ENCODE results near the gene TIGD1.
"Not testable (repeated sequence)": the region's sequence is repeated elsewhere in the genome, so short reads cannot be mapped to it uniquely, and the experiment has no call there.

The TIGD1 gene

GRCh38 chr2:232570481-232570880, 20.1 kb upstream of the TIGD1 start:
- not testable (repeated sequence) for DNase-seq (ENCODE audit: low read depth)

- no peak for DNase-seq (ENCODE audit: low read depth)
Observed at GRCh38 chr2:232569541-232569940, 19.2 kb upstream of the TIGD1 start.

DNA sequence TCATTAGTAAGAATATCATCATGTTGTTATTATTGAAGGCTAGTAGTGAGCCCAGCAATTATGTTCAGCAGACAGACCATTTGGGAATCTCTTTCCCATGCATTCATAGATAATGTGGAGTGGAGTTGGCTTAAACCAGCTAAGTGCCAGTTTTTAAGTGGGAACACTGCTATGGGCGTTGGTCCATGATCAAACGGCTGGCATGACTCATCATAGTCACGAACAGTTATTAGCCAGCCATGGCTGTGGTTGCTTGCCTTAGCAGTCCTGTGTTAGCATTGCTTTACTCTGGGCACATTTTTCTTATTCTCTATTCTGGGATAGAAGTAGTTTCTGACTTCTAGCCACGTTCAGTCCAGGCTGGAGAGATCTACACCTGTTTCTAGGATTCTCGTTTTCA, 17.8 kb upstream of the TIGD1 start:
- no peak for DNase-seq (ENCODE audit: low read depth)

DNA sequence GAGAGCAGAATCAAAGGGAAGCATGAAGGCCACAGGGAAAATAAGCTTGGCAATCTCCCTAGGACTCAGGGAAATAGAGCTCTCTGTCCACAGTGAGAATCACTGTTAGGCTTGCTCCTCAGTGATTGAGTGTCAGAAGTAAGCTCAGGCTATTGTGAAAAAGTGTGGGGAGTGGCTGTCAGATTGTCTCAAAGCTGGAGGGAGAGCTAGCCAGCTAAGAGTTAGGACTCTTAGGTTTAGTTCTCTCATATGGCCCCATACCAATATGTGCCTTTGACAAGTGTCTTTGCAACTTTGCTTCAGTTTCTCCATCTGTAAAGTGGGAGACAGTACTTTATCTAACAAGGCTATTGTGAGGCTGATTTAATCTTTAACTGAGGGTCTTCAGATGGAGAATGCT, 17.4 kb upstream of the TIGD1 start:
- DNase-seq (ENCODE audit: low read depth): no peak

- DNase-seq (ENCODE audit: low read depth): no peak
Observed at GRCh38 chr2:232563580-232563979, 13.2 kb upstream of the TIGD1 start.

GRCh38 chr2:232562515-232563151, 12.3 kb upstream of the TIGD1 start:
- DNase-seq (ENCODE audit: low read depth): no peak

DNA sequence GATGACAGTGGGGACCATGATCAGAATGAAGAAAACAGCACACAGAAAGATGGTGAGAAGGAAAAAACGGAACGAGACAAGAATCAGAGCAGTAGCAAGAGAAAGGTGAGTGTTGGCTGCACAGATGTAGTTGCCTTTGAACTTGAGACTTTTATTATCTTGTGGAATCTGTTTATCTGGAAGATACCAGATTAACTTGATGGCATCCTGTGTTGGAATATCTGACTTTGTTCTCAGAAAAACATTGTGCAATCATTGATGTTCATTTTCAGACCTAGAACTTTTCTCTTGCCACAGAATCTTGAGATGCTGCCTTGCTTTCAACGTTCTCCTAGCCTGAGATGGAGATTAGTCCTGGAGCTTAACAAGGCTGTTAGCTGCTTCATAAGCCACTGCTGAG, 6.1 kb upstream of the TIGD1 start:
- DNase-seq (ENCODE audit: low read depth): no peak

DNA sequence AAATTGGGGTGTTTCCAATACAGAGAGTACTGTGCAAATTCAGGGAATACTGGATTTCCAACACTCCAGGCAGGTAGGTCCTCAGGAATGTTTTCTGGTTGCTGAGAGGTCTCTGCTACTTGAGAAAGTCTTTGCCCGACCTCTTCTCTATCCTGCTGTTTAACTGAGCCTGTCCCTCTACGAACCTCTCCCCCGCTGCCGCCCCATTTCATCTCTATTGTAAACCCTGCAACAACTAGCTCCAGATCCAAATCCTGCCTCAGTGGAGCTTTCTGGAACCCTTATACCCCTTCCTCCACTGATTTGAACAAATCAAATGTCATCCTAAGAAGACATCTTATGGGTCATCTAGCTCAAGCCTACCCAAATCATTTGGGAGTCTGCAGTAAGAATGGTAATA, 1.4 kb upstream of the TIGD1 start:
- no peak for DNase-seq (ENCODE audit: low read depth)

- DNase-seq (ENCODE audit: low read depth): no peak
Observed at GRCh38 chr2:232551250-232551638, 887 bp upstream of the TIGD1 start.

DNA sequence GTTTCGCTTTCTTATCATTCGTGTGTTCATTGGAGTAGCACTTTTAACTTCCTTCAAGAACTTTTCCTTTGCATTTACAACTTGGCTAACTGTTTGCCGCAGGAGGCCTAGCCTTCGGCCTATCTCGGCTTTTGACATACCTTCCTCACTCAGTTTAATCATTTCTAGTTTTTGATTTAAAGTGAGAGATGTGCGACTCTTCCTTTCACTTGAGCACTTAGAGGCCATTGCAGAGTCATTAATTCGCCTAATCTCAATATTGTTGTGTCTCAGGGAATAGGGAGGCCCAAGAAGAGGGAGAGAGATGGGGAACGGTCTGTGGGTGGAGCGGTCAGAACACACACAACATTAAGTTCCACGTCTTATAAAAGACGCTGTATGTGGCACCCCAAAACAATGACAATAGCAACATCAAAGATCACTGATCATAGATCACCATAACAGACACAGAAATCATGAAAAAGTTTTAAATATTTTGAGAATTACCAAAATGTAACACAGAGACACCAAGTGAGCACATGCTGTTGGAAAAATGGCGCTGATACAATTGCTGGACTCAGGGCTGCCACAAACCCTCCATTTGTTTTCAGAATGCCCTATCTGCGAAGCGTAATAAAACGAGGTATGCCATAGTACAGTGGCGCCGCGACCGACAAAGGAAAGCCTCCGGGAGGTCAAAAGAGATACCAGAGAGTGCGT, 553 bp downstream of the TIGD1 start:
- DNase-seq (ENCODE audit: low read depth): no peak

GRCh38 chr2:232547991-232548390, 2.4 kb downstream of the TIGD1 start:
- no peak for DNase-seq (ENCODE audit: low read depth)

DNA sequence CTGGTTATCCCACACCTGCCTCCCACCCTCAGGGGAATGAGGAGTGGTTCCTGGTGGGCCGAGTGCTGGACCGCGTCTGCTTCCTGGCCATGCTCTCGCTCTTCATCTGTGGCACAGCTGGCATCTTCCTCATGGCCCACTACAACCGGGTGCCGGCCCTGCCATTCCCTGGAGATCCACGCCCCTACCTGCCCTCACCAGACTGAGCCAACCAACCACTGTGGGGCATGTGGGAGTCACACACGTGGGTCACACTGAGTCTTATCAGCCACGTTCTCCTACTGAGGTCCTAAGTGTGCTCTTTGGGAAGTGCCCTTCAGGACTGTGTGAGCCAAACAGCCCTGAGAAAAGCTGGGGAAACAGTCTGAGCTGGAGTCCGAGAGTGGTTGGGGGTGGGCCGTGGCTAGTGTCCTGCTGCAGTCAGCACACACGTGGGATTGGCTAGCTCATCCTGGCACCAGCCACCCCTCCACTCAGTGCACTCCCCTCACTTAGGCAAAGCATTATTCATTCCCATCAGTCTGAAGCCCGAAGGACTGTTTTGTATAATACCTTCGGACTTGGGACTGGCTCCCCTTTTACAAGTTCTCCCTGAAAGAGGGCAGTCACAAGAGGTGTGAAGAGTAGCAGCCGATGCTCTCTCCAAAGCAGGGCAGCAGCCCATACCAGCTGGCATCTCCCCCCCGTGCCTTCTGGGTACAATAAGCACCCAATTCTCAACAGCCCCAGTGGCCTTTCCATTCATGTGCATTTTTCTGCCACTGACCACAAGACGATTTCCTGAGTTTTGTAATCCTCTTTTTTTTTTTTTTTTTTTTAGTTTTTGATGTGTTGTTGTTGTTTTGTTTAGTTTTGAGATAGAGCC, 4.6 kb downstream of the TIGD1 start:
- DNase-seq (ENCODE audit: low read depth): no peak

DNA sequence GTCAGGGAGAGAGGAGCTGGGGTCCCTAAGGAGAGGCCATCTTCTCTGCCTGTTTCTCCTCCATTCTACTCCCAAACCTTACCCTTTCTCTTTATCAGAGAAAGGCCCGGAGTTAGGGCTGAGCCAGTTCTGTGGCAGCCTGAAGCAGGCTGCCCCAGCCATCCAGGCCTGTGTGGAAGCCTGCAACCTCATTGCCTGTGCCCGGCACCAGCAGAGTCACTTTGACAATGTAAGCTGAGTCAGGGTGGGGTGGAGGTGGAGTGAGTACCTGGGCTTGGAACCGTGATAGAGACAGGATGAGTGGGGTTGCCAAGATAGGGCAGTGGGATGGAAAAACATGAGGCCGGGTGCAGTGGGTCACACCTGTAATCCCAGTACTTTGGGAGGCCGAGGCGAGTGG, 5.7 kb downstream of the TIGD1 start:
- no peak for DNase-seq (ENCODE audit: low read depth)

GRCh38 chr2:232543928-232544631, 6.3 kb downstream of the TIGD1 start:
- DNase-seq (ENCODE audit: low read depth): no peak

DNA sequence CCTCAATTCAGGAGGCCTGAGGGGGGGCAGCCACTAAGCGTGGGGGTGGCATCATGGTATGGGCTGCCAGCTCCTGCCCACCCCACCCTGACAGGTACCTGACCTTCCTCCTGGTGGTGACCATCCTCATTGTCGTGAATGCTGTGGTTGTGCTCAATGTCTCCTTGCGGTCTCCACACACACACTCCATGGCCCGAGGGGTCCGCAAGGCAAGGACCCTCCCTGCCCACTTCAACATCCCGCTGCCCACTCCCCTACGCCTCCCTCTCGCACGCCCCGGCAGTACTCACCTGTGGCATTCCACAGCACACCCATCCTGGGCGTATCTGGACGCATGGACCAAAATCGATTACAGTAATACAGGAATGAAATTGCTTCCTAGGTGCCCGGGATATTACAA, 6.9 kb downstream of the TIGD1 start:
- DNase-seq (ENCODE audit: low read depth): no peak

DNA sequence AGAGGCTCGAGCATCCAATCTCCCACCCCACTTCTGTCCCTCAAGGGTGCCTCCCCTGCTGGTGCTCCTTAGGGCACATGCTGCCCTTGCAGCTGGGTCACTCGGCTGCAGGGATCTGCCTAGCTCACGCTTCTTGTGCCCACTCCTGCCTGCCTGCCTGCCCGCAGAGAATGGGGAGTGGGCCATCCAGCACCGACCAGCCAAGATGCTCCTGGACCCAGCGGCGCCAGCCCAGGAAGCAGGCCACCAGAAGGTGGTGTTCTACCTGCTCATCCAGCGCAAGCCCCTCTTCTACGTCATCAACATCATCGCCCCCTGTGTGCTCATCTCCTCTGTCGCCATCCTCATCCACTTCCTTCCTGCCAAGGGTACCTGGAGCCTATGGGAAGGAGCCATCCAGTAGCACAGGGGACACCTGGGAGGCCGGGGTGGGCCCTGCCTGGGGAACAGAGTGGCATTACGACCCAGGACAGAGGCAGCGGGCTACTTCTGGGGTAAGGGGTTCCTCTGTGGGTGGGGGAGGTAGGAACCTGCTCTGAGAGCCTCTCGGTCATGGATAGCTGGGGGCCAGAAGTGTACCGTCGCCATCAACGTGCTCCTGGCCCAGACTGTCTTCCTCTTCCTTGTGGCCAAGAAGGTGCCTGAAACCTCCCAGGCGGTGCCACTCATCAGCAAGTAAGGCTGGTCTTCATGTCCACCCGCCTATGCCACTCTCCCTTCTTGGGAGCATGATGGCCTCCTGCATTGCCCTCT, 7.5 kb downstream of the TIGD1 start:
- no peak for DNase-seq (ENCODE audit: low read depth)

GRCh38 chr2:232541961-232542714, 8.2 kb downstream of the TIGD1 start:
- DNase-seq (ENCODE audit: low read depth): no peak

GRCh38 chr2:232541195-232541960, 9.0 kb downstream of the TIGD1 start:
- no peak for DNase-seq (ENCODE audit: low read depth)

DNA sequence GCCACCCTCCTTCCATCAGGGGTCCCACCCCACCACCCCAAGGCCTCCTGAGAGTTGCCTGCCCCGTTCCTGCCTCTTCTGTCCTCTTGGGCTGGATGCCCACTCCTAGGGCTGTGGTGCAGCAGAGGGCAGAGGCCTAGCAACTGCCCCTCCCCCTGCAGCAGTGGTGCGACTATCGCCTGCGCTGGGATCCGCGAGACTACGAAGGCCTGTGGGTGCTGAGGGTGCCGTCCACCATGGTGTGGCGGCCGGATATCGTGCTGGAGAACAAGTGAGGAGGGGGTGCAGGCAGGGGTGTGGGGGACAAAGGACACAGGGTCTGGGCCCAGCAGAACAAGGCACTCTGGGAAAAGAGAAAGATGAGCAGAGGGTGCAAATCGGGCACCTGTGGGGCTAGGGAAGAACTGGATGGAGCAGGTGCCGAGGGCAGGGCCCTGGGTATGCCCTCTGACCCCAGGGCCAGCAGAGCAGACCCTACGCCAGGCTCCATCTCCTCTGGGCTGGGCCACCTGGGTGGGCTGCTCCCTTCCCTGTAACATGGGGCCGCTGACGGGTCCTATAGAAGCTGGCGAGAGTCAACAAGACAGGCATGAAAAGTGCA, 9.8 kb downstream of the TIGD1 start:
- DNase-seq (ENCODE audit: low read depth): no peak

Data from stimulated activated CD8-positive, alpha-beta memory T cell treated with anti-CD3 and anti-CD28 coated beads, Interleukin-4, amount 100 ng/mL, for 24 hours (primary cell).